ENCODE measurements around the gene GRK6.

Gene GRK6

GRCh38 chr5:177491429-177491945 lies 65.0 kb downstream of the GRK6 start:
- DNase-seq (ENCODE audit: low read depth, low spot score): peak; percentile 75

GRCh38 chr5:177491983-177492746 lies 65.7 kb downstream of the GRK6 start:
- DNase-seq (ENCODE audit: low read depth, low spot score): no peak
- H3K4me3 ChIP-seq (ENCODE audit: low read length): no peak overlapping the region

More at GRCh38 chr5:177491429-177491945, 65.0 kb downstream of the GRK6 start:
- no peak overlapping the region for H3K4me3 ChIP-seq (ENCODE audit: low read length)
